Thoracic aorta (tissue), 2 donors: ENCODE results near the gene CTNNA2. TPM values are rescaled to one million over a fixed set of nuclear protein-coding genes. Genes with fewer than 3 reads are reported as not detected.

Experiments used
- ATAC-seq: fragments of 150-250 bp; one replicate; pipeline ENCODE4 v1.8.0; 2017; ENCODE audit warnings: low read depth; ENCODE audit not compliant: insufficient number of reproducible peaks, low FRiP score
- DNase-seq: peaks from one replicate; pipeline ENCODE4 v3.0.0-alpha.2; 2020; ENCODE audit warnings: low spot score
- H3K27ac ChIP-seq, 2 donors: fragments of 200-600 bp; sonication (generic); 1 replicate in 1 of 2; 2 replicates in 1 of 2; pipeline ENCODE4 v1.5.1; 2016; ENCODE audit warnings: mild to moderate bottlenecking in 2 of 2, moderate library complexity in 2 of 2
- H3K27me3 ChIP-seq: fragments of 200-600 bp; sonication (generic); replicated peaks from 2 replicates; pipeline ENCODE4 v1.6.0; 2016; ENCODE audit warnings: mild to moderate bottlenecking; ENCODE audit not compliant: insufficient read depth
- H3K36me3 ChIP-seq: fragments of 200-600 bp; sonication (generic); one replicate; pipeline ENCODE4 v1.5.1; 2016
- H3K4me1 ChIP-seq, 2 donors: fragments of 200-600 bp; sonication (generic); 1 replicate in 1 of 2; 2 replicates in 1 of 2; pipeline versions ENCODE4 v1.5.1 to v1.6.0; 2016; ENCODE audit warnings: low read depth in 2 of 2, mild to moderate bottlenecking in 1 of 2; ENCODE audit not compliant: control insufficient read depth in 1 of 2
- H3K4me3 ChIP-seq: fragments of 200-600 bp; sonication (generic); 2 replicates; pipeline ENCODE4 v1.5.1; 2016; ENCODE audit warnings: mild to moderate bottlenecking
- H3K9me3 ChIP-seq: fragments of 200-600 bp; sonication (generic); 2 replicates; pipeline ENCODE4 v1.5.1; 2016
- CTCF ChIP-seq: fragments of 200-600 bp; sonication (generic); IDR thresholded peaks from one replicate; pipeline ENCODE4 v1.5.1; 2019; ENCODE audit warnings: antibody characterized with exemption
- total RNA-seq, 2 donors: library from RNA; depleted of rRNA; stranded (reverse); fragments of >200 nt; gene quantifications; one replicate each; pipeline versions ENCODE4 v1.1.0 to v1.2.3, GENCODE V29; 2016

The CTNNA2 gene
- total RNA-seq, 2 donors from 2014 or later: not detected

DNA sequence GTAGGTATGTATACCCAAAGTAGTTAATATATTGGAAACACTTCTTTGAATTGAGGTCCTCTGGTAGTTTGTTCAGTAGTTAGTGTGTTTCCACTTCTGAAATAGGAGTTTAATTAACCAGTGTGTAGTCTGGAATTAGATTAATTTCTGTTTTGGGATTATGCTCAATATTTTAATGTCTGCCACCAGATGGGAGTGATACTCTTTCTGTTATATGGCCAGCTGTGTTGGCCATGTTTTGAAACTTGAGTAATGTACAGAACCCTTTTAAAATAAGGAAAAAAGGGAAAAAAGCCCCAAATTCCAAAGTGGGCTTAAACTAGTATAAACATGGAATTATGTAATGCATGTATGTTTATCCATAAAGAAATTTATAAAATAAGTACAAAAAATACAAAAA lies 147.7 kb downstream of the CTNNA2 start:
- no peak for TF ChIP-seq CTCF
- Histone ChIP-seq H3K9me3 (no peaks in the 10 kb centered on the region), H3K4me3 (no peak overlapping the region), H3K27ac (no peak overlapping the region), H3K27me3 (no peaks in the 10 kb centered on the region), H3K36me3 (no peaks in the 10 kb centered on the region), H3K4me1 (no peaks in the 10 kb centered on the region)
- ATAC-seq (no peak), DNase-seq (no peak)

DNA sequence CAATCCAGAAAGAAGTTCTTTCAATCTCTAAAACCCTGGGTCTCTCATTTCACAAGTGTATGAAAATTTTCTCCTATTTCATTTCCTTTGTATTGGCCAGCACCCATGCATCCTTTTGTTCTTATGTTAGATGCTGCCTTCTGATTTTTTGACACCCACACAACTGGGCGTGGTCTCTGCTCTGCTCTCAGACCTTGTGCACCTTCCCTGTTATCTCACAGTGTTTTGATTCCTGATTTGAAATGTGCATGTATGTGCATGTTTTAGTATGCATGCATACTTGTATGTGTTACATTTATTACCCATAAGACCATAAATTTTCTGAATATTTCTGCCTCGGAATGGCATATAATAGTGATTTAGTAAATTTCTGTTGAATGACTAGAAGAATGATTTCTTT lies 152.2 kb downstream of the CTNNA2 start:
- Histone ChIP-seq H3K9me3 (no peaks in the 10 kb centered on the region), H3K27me3 (no peaks in the 10 kb centered on the region), H3K4me1 (no peaks in the 10 kb centered on the region), H3K4me3 (no peak overlapping the region), H3K36me3 (no peaks in the 10 kb centered on the region), H3K27ac (no peak overlapping the region)
- DNase-seq (no peak), ATAC-seq (no peak)
- no peak for TF ChIP-seq CTCF

DNA sequence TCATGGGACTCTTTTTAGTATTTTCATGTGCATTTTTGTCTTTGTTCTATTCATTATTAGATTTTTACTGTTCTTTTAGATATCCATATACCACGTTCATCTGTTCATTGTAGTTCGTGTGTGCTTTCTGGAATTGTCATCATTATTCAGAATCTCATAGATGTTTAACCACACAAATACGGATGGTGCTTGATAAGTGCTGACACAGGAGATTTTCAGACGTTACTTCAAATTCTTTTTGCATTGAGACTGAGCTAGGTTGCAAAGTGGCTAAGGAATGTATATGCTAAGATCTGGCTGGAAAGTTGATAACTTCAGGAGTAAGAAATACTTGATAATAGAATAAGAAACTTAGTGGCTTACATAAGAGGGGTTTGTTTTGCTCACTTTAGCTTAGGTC lies 153.6 kb downstream of the CTNNA2 start:
- TF ChIP-seq CTCF: no peak
- no peak for DNase-seq
- H3K9me3 ChIP-seq: no peaks in the 10 kb centered on the region
- no peak overlapping the region for H3K4me3 ChIP-seq
- ATAC-seq: no peak
- H3K4me1 ChIP-seq: no peaks in the 10 kb centered on the region
- H3K27ac ChIP-seq: no peak overlapping the region
- no peaks in the 10 kb centered on the region for H3K27me3 ChIP-seq
- H3K36me3 ChIP-seq: no peaks in the 10 kb centered on the region

GRCh38 chr2:79669714-79670113 lies 156.9 kb downstream of the CTNNA2 start:
- no peak for TF ChIP-seq CTCF
- H3K27ac ChIP-seq: no peak overlapping the region
- no peak overlapping the region for H3K4me3 ChIP-seq
- no peaks in the 10 kb centered on the region for H3K36me3 ChIP-seq
- ATAC-seq: no peak
- H3K9me3 ChIP-seq: no peaks in the 10 kb centered on the region
- no peaks in the 10 kb centered on the region for H3K27me3 ChIP-seq
- DNase-seq: no peak
- no peaks in the 10 kb centered on the region for H3K4me1 ChIP-seq

- H3K9me3 ChIP-seq: no peaks in the 10 kb centered on the region
- no peaks in the 10 kb centered on the region for H3K4me1 ChIP-seq
- no peak for TF ChIP-seq CTCF
- no peaks in the 10 kb centered on the region for H3K36me3 ChIP-seq
- H3K27me3 ChIP-seq: no peaks in the 10 kb centered on the region
- H3K27ac ChIP-seq: no peak overlapping the region
- no peak for DNase-seq
- H3K4me3 ChIP-seq: no peak overlapping the region
- no peak for ATAC-seq
Observed at GRCh38 chr2:79670198-79670597, 157.3 kb downstream of the CTNNA2 start.
